HG03135 (cell line): Measurements from ENCODE around the gene CYB5R2.

ENCODE experiments used
- ATAC-seq: cut with Tn5 transposase; IDR thresholded peaks from one replicate; pipeline ENCODE4 v1.9.1; 2021; ENCODE audit warnings: mild to moderate bottlenecking, moderate library complexity; ENCODE audit not compliant: unreplicated experiment

The CYB5R2 gene

GRCh38 chr11:7638710-7639642 is 34.3 kb downstream of the CYB5R2 start:
- no peak for ATAC-seq

- ATAC-seq: no peak
Measured at GRCh38 chr11:7637447-7638157, 35.7 kb downstream of the CYB5R2 start.

GRCh38 chr11:7636350-7636749 is 37.0 kb downstream of the CYB5R2 start:
- ATAC-seq: no peak

GRCh38 chr11:7635708-7636107 is 37.6 kb downstream of the CYB5R2 start:
- ATAC-seq: no peak

- no peak for ATAC-seq
Measured at GRCh38 chr11:7635137-7635536, 38.2 kb downstream of the CYB5R2 start.

GRCh38 chr11:7632211-7632610 is 41.1 kb downstream of the CYB5R2 start:
- ATAC-seq: no peak

- no peak for ATAC-seq
Measured at GRCh38 chr11:7630002-7630401, 43.3 kb downstream of the CYB5R2 start.

GRCh38 chr11:7628660-7629059 is 44.6 kb downstream of the CYB5R2 start:
- no peak for ATAC-seq

- no peak for ATAC-seq
Measured at GRCh38 chr11:7622721-7623120, 50.6 kb downstream of the CYB5R2 start.

GRCh38 chr11:7621554-7621953 is 51.7 kb downstream of the CYB5R2 start:
- ATAC-seq: no peak

- ATAC-seq: no peak
Measured at GRCh38 chr11:7621090-7621489, 52.2 kb downstream of the CYB5R2 start.

- ATAC-seq: no peak
Measured at GRCh38 chr11:7619322-7619721, 54.0 kb downstream of the CYB5R2 start.

- no peak for ATAC-seq
Measured at GRCh38 chr11:7617032-7617431, 56.3 kb downstream of the CYB5R2 start.
